ENCODE results near the gene ANKAR.
"Not testable (repeated sequence)": the region's sequence is repeated elsewhere in the genome, so short reads cannot be mapped to it uniquely, and the experiment has no call there.

Gene ANKAR

GRCh38 chr2:189696223-189696622 is 21.8 kb downstream of the ANKAR start:
- POLR2A ChIA-PET: interaction anchor here (1.5 kb wide), 1 partner anchor 35 kb away, joined by 3 read pairs; no protein-coding TSS in a partner anchor

GRCh38 chr2:189698020-189698887 is 23.8 kb downstream of the ANKAR start:
- ChIA-PET CTCF (interaction anchor here (0.6 to 1.3 kb wide), 4 partner anchors 14 to 1376 kb away, joined by 3 read pairs; no protein-coding TSS in a partner anchor), POLR2A (no interaction called here)
- TF ChIP-seq ZNF384 (IDR thresholded peaks at IDR 0.05) (peak; percentile 67; the same call in 1 of the 2 replicates), HDGF (IDR thresholded peaks at IDR 0.05; ENCODE audit: borderline replicate concordance) (no peak)
- DNase-seq (ENCODE audit: extremely low spot score): no peak

More at GRCh38 chr2:189696223-189696622, 21.8 kb downstream of the ANKAR start:
- CTCF ChIA-PET: interaction anchor here (0.6 to 1.5 kb wide), 2 partner anchors 67 to 69 kb away, joined by 3 read pairs; partner anchors contain the start of gene OSGEPL1
- DNase-seq (ENCODE audit: extremely low spot score): no peak
- TF ChIP-seq BHLHE40 (IDR thresholded peaks at IDR 0.05; ENCODE audit: borderline replicate concordance) (no peak), ZNF384 (IDR thresholded peaks at IDR 0.05) (no peak)

- TF ChIP-seq TARDBP (IDR thresholded peaks at IDR 0.05): no peak
- TF ChIP-seq ARNT (IDR thresholded peaks at IDR 0.05): no peak
- TF ChIP-seq FOXM1 (IDR thresholded peaks at IDR 0.05; ENCODE audit: borderline replicate concordance): no peak
- TF ChIP-seq ZNF384 (IDR thresholded peaks at IDR 0.05): no peak
- TF ChIP-seq NFRKB (IDR thresholded peaks at IDR 0.05): no peak
- no peak for TF ChIP-seq CTBP1 (IDR thresholded peaks at IDR 0.05; ENCODE audit: borderline replicate concordance)
- TF ChIP-seq LEF1 (IDR thresholded peaks at IDR 0.05; ENCODE audit: borderline replicate concordance): no peak
- TF ChIP-seq L3MBTL2 (conservative IDR thresholded peaks at IDR 0.05): no peak
- TF ChIP-seq FOXA1 (IDR thresholded peaks at IDR 0.05): no peak
- no peak for TF ChIP-seq SUZ12 (IDR thresholded peaks at IDR 0.05)
- no peak for TF ChIP-seq FOXK2 (IDR thresholded peaks at IDR 0.05)
- no peak for TF ChIP-seq BHLHE40 (IDR thresholded peaks at IDR 0.05; ENCODE audit: borderline replicate concordance)
- no peak for TF ChIP-seq PKNOX1 (IDR thresholded peaks at IDR 0.05)
- no peak for TF ChIP-seq SP1 (IDR thresholded peaks at IDR 0.05)
- no peak for TF ChIP-seq ELF4 (IDR thresholded peaks at IDR 0.05)
- TF ChIP-seq HDGF (IDR thresholded peaks at IDR 0.05; ENCODE audit: borderline replicate concordance): no peak
- DNase-seq (ENCODE audit: extremely low spot score): no peak
- ChIA-PET CTCF (no interaction called here), POLR2A (no interaction called here)
Measured at GRCh38 chr2:189700681-189701080, 26.2 kb downstream of the ANKAR start.

GRCh38 chr2:189702071-189702470 is 27.6 kb downstream of the ANKAR start:
- ChIA-PET POLR2A (interaction anchor here (1.3 kb wide), 1 partner anchor 61 kb away, joined by 3 read pairs; the partner anchor contains the start of gene OSGEPL1), CTCF (interaction anchor here (1.0 kb wide), 1 partner anchor 41 kb away, joined by 3 read pairs; no protein-coding TSS in a partner anchor)
- DNase-seq (ENCODE audit: extremely low spot score): no peak
- TF ChIP-seq ARNT (IDR thresholded peaks at IDR 0.05): no peak
- no peak for TF ChIP-seq SP1 (IDR thresholded peaks at IDR 0.05)
- TF ChIP-seq TARDBP (IDR thresholded peaks at IDR 0.05): no peak
- no peak for TF ChIP-seq PKNOX1 (IDR thresholded peaks at IDR 0.05)
- TF ChIP-seq ELF4 (IDR thresholded peaks at IDR 0.05): no peak
- TF ChIP-seq CTBP1 (IDR thresholded peaks at IDR 0.05; ENCODE audit: borderline replicate concordance): no peak
- TF ChIP-seq BHLHE40 (IDR thresholded peaks at IDR 0.05; ENCODE audit: borderline replicate concordance): no peak
- TF ChIP-seq FOXA1 (IDR thresholded peaks at IDR 0.05): no peak
- TF ChIP-seq ZNF384 (IDR thresholded peaks at IDR 0.05): no peak
- no peak for TF ChIP-seq L3MBTL2 (conservative IDR thresholded peaks at IDR 0.05)
- no peak for TF ChIP-seq FOXK2 (IDR thresholded peaks at IDR 0.05)
- no peak for TF ChIP-seq FOXM1 (IDR thresholded peaks at IDR 0.05; ENCODE audit: borderline replicate concordance)
- TF ChIP-seq LEF1 (IDR thresholded peaks at IDR 0.05; ENCODE audit: borderline replicate concordance): no peak
- TF ChIP-seq NFRKB (IDR thresholded peaks at IDR 0.05): no peak
- TF ChIP-seq HDGF (IDR thresholded peaks at IDR 0.05; ENCODE audit: borderline replicate concordance): no peak
- no peak for TF ChIP-seq SUZ12 (IDR thresholded peaks at IDR 0.05)

GRCh38 chr2:189709501-189710221 is 35.2 kb downstream of the ANKAR start:
- no peak for DNase-seq (ENCODE audit: extremely low spot score)
- CTCF ChIA-PET: no interaction called here

GRCh38 chr2:189717593-189717992 is 43.1 kb downstream of the ANKAR start:
- POLR2A ChIA-PET; DNase-seq (ENCODE audit: extremely low spot score); CTCF ChIA-PET: not testable (repeated sequence)

More at GRCh38 chr2:189709501-189710221, 35.2 kb downstream of the ANKAR start:
- TF ChIP-seq HDGF (IDR thresholded peaks at IDR 0.05; ENCODE audit: borderline replicate concordance) (no peak), FOXK2 (IDR thresholded peaks at IDR 0.05) (no peak), TARDBP (IDR thresholded peaks at IDR 0.05) (no peak), SUZ12 (IDR thresholded peaks at IDR 0.05) (no peak), LEF1 (IDR thresholded peaks at IDR 0.05; ENCODE audit: borderline replicate concordance) (no peak), ARNT (IDR thresholded peaks at IDR 0.05) (no peak), PKNOX1 (IDR thresholded peaks at IDR 0.05) (no peak), FOXM1 (IDR thresholded peaks at IDR 0.05; ENCODE audit: borderline replicate concordance) (no peak), ZNF384 (IDR thresholded peaks at IDR 0.05) (no peak), FOXA1 (IDR thresholded peaks at IDR 0.05) (no peak), L3MBTL2 (conservative IDR thresholded peaks at IDR 0.05) (no peak), NFRKB (IDR thresholded peaks at IDR 0.05) (no peak), BHLHE40 (IDR thresholded peaks at IDR 0.05; ENCODE audit: borderline replicate concordance) (no peak), CTBP1 (IDR thresholded peaks at IDR 0.05; ENCODE audit: borderline replicate concordance) (no peak), ELF4 (IDR thresholded peaks at IDR 0.05) (no peak), SP1 (IDR thresholded peaks at IDR 0.05) (no peak)
- POLR2A ChIA-PET: interaction anchor here (1.2 kb wide), 1 partner anchor 53 kb away, joined by 3 read pairs; the partner anchor contains the start of gene OSGEPL1
